NB4 (cell line): ENCODE data around the gene AFAP1.

ENCODE experiments used
- DNase-seq: peaks from one replicate; pipeline ENCODE4 v3.0.0; 2010; ENCODE audit warnings: low read depth
- H3K4me3 ChIP-seq: one replicate; pipeline ENCODE4 v1.5.1; 2011; ENCODE audit warnings: mild to moderate bottlenecking, low read depth, low read length, moderate library complexity
- MYC ChIP-seq: IDR thresholded peaks from 2 replicates; pipeline ENCODE4 v1.6.1; 2011; ENCODE audit warnings: low read depth, low read length
- POLR2A ChIP-seq: IDR thresholded peaks from 2 replicates; pipeline ENCODE4 v1.6.1; 2011; ENCODE audit warnings: mild to moderate bottlenecking; ENCODE audit not compliant: insufficient read length; ENCODE audit errors: extremely low read depth
- TF ChIP-seq, protein P1 (sequence below): IDR thresholded peaks from one replicate; pipeline ENCODE4 v1.5.1; 2012; ENCODE audit warnings: low read depth, low read length
- TF ChIP-seq, protein P2 (sequence below): IDR thresholded peaks from 2 replicates; pipeline ENCODE4 v1.6.1; 2011; ENCODE audit warnings: low read depth, low read length

Gene AFAP1

GRCh38 chr4:7810783-7811535 lies 128.7 kb downstream of the AFAP1 start:
- TF ChIP-seq, protein P1, sequence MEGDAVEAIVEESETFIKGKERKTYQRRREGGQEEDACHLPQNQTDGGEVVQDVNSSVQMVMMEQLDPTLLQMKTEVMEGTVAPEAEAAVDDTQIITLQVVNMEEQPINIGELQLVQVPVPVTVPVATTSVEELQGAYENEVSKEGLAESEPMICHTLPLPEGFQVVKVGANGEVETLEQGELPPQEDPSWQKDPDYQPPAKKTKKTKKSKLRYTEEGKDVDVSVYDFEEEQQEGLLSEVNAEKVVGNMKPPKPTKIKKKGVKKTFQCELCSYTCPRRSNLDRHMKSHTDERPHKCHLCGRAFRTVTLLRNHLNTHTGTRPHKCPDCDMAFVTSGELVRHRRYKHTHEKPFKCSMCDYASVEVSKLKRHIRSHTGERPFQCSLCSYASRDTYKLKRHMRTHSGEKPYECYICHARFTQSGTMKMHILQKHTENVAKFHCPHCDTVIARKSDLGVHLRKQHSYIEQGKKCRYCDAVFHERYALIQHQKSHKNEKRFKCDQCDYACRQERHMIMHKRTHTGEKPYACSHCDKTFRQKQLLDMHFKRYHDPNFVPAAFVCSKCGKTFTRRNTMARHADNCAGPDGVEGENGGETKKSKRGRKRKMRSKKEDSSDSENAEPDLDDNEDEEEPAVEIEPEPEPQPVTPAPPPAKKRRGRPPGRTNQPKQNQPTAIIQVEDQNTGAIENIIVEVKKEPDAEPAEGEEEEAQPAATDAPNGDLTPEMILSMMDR: no peak
- no peak for TF ChIP-seq MYC
- no peak for TF ChIP-seq POLR2A
- TF ChIP-seq, protein P2, sequence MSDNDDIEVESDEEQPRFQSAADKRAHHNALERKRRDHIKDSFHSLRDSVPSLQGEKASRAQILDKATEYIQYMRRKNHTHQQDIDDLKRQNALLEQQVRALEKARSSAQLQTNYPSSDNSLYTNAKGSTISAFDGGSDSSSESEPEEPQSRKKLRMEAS: no peak
- H3K4me3 ChIP-seq: no peak overlapping the region
- no peak for DNase-seq

DNA sequence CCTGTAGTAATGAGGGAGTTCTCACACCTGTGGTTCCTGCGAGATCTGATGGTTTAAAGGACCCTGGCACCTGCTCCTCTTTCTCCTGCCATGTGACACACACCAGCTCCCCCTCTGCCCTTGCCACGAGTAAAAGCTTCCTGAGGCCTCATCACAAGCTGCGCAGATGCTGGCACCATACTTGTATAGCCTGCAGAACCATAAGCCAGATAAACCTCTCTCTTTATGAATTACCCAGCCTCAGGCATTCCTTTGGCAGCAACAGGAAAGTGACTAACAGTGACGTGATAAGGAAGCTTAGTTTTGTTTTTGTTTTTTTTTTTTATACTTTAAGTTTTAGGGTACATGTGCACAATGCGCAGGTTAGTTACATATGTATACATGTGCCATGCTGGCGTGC lies 130.9 kb downstream of the AFAP1 start:
- no peak overlapping the region for H3K4me3 ChIP-seq
- TF ChIP-seq, protein P1: no peak
- TF ChIP-seq MYC (no peak), POLR2A (no peak)
- TF ChIP-seq, protein P2: no peak
- DNase-seq: no peak

- TF ChIP-seq POLR2A (no peak), MYC (no peak)
- TF ChIP-seq, protein P2: no peak
- TF ChIP-seq, protein P1: no peak
- DNase-seq: no peak
These were observed 131.5 kb downstream of the AFAP1 start for GRCh38 chr4:7808181-7808580.

DNA sequence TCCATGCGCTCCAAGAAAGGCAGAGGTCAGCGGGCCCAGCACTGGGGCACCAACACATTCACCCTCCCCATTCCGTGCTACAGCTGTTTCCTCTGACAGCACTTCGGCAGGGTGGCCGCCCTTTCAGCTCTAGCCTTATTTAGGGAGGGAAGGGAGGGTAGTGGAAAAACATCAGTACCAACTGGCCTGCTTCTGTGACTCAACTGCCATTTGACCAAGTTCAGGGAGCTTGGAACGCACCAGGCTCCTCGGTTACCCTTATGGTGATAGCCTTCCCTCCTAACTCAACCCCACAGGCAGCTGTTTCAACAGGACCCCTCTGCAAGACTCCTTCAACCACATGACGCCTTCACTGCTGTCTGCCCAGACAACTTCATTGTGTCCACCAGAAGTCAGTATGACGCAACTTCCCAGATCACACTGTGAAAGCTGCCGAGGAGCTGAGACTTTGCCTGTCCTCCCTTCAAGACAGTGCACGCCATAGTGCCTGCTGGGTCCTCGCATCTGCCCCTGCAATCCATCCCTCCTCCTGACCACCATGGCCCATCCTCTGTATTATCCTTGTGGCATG lies 132.2 kb downstream of the AFAP1 start:
- DNase-seq: peak; percentile 72
- H3K4me3 ChIP-seq: no peak overlapping the region
- TF ChIP-seq POLR2A: no peak
- TF ChIP-seq, protein P2: peak; percentile 20; the same call in 1 of the 2 replicates

More at GRCh38 chr4:7808181-7808580, 131.5 kb downstream of the AFAP1 start:
- no peak overlapping the region for H3K4me3 ChIP-seq

- no peak overlapping the region for H3K4me3 ChIP-seq
- TF ChIP-seq, protein P1: no peak
- TF ChIP-seq MYC (no peak), POLR2A (no peak)
- TF ChIP-seq, protein P2: no peak
- no peak for DNase-seq
These were observed 133.1 kb downstream of the AFAP1 start for GRCh38 chr4:7806338-7807090.
